Esophagus muscularis mucosa (tissue), 4 donors: ENCODE results near the gene RPL31.

Experiments used
- CTCF ChIP-seq, 3 experiments: fragments of 200-600 bp in 2 of 3; fragments of 450-650 bp in 1 of 3; sonication (generic) in 2 of 3; IDR thresholded peaks; one replicate each; pipeline ENCODE4 v1.5.1; 2017 to 2019; ENCODE audit warnings: antibody characterized with exemption in 3 of 3, mild to moderate bottlenecking in 2 of 3, moderate library complexity in 1 of 3
- EP300 ChIP-seq: sonication (generic); formaldehyde crosslinking; IDR thresholded peaks from one replicate; pipeline ENCODE4 v1.6.1; 2017; ENCODE audit warnings: antibody characterized with exemption
- POLR2A ChIP-seq: fragments of 450-650 bp; IDR thresholded peaks from one replicate; pipeline ENCODE4 v1.6.1; 2017; ENCODE audit warnings: antibody characterized with exemption, moderate library complexity, mild to moderate bottlenecking, low read depth
- POLR2AphosphoS5 ChIP-seq, 2 donors: sonication (generic); formaldehyde crosslinking; IDR thresholded peaks; one replicate each; pipeline ENCODE4 v1.6.1; 2017; ENCODE audit warnings: antibody characterized with exemption in 2 of 2

DNA sequence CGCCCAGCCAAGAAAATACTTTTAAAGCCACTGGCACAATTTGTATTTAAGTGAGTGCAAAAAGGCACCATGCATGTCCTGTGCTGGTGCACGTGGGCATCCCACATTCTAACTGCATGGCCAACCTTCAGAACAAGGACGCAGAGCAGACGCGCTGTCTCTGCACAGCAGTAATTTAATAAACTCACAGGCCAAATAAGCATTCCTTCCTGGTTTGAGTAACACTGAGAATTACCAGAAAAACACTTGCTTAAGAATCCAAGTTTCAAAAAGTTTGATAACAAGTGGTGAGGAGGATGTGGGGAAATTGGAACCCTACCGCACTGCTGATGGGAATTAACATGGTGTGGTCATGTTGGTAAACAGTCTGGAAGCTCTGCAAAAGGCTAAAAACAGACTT lies 38.7 kb downstream of the RPL31 start:
- TF ChIP-seq CTCF (IDR thresholded peaks at IDR 0.05) (no peak), POLR2A (no peak), POLR2AphosphoS5 (IDR thresholded peaks at IDR 0.05) (no peak), EP300 (no peak)
